HG03558 (cell line): Measurements from ENCODE around the gene GPR61.
A peak's percentile ranks its signal among the peaks of the same experiment; 100 is the strongest.

Source experiments
- ATAC-seq: cut with Tn5 transposase; IDR thresholded peaks from one replicate; pipeline ENCODE4 v1.9.1; 2021; ENCODE audit warnings: moderate number of reproducible peaks; ENCODE audit not compliant: unreplicated experiment; ENCODE audit errors: extremely low read depth

The GPR61 gene

DNA sequence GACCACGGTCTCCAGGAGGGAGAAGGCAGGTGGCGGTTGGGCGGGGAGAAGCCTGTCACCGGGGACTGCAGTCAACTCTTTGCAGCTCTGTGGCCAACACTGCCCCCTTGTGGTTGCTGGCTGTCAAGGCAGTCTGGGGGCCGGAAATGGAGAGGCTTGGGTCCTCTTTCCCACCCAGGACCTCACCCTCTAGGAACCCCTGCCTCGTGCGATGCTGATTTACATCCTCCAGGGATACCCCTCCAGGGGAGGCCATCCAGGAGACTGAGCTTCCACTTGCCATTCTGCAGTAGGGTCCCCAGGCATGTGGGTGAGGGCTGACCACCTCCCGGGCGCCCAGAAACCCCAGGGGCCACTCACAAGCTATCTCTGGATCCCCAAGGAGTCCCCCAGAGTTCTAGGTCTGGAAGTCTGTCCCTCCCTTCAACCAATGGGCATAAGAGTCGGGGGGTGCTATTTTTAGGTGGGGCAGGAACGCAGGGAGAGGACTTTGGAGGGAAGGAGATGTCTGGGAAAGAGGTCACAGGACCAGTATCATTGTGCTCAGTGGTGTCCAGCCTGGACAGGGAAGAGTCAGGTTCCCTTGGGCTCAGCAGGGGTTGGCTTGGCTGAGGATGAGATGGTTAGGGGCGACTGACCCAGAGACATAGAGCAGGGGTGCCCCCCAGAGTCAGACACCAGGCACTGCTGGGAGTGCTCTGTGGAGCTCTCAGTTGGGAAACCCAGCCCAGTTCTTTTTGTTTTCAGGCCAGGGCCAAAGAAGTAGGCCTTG, 7.1 kb upstream of the GPR61 start:
- ATAC-seq = no peak

DNA sequence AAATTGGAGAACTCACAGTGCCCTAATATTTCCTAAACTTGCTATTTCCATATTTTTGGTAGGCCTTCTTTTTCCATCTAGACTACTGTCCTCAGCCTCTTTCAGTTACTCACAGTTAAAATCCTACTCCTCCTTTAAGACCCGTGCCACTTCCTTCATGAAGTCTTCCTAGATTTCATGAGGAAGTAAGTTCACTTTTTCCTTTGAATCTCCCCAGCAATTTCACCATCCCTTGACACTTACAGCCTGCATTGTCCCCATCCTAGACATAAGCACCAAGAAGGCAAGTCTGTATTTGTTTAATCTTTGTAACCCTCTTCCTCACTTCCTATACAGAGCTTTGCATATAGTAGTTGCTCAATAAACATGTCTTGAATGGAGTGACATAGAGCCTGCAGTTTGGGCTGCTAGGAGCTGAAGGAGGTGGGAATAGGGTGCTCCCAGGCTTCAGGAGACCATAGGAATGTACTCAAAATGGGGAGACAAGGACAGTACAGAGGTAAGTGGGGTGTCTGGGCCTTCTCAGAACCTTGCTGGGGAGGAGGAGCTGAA, 5.3 kb upstream of the GPR61 start:
- ATAC-seq = no peak

DNA sequence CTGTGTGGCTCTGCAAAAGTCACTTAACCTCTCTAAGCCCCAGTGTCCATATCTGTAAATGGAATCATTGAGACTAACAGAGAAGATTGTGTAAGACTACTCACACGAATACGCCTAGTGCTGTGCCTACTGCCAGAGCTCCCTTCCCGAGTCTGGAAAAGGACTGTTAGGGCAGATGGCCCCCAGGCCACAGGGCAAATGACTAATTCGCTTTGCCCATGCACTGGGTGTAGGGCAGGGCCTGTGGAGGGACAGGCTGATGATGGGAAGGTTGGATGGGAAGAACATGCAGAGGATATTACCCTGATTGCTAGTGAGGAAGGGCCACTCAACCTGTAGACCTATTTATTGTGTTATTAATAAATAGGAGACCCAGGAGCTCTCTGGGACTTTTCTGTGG, 4.2 kb upstream of the GPR61 start:
- ATAC-seq = no peak

DNA sequence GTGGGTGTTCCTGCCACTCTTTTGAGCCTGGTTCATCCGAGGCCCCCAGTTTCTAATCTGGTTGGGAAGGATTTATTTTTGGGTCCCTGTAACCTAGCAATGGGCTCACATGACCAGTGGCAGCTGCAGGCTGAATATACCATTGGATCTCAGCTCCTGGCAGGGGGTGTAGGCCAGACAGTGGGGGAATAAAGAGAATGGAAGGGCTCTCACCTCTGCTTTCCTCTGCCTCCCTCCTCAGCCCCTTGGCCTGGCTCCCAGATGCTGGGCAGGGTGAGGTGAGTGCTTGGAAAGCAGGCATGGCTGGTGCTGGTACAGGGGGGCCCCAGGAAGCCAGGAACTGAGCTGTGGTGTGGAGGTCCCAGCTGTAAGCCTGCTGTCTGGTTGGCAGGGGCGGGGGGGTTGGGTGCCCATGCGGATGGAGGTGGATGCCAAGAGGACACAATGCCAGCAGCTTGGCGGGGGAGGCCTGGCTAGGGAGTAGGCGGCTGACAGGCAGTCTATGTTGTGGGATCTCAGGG, 3.6 kb upstream of the GPR61 start:
- ATAC-seq = no peak

DNA sequence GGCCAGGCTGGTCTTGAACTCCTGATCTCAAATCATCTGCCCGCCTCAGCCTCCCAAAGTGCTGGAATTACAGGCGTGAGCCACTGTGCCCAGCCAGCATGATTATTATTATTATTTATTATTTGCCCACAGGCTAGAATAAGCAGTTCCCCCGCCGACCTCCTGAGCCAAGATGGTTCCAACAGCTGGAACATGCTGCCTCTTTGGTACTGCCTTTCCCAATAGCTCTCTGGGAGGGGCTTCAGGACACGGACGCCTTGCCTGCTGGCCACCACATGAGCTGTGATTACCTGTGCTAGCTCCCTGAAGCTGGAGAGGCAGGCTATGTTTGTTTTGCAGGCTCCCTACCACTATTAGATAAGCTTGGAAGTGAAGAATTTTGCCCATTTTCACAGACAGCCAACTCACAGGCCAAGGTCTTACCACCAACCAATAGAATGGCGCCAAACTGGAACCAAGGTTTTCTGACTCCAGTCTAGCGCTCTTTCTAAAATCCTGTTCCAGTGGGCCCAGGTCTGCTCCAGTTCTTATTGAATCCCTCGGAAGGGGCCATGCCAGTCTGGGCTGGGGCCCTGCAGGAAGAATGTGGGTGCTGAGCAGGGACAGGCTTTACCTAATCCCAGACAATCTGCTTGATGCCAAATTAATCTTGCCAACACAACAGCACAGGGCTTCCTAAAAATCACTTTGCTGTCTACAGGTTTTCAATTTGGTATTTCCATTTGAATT, 2.1 kb upstream of the GPR61 start:
- ATAC-seq = no peak

DNA sequence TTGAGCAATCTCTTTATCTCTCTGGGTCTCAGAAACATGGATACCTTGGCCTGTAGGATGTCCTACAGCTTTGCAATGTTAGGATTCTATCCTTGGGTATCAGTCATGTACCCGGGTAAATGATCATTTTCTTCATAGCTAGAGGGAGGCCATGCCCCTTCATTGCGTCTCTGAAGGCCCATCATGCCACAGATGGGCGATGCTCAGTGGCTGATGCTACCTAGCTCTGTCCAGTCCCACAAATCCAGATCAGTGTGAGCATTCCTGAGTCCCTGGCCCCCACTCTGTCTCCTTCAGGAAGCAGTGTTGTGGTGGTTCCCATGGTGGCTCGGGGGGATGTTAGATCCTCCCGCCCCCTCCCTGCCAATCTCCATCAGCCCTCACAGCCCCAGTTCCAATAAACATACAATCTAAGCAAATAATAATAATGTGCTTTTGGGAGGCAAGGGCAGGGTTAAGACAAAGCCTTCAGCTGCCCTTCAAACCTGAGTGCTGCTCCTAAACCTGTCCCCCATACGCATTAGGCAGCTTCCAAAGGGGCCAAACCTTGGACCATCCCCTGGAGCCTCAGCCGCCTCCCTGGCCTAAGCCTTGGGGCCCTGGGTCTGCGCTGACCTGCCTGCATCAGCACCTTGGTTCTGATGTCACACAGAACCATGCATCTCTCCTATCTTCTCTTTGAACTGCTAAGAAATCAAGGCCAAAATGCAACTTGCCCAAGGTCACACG, 681 bp upstream of the GPR61 start:
- ATAC-seq = no peak

DNA sequence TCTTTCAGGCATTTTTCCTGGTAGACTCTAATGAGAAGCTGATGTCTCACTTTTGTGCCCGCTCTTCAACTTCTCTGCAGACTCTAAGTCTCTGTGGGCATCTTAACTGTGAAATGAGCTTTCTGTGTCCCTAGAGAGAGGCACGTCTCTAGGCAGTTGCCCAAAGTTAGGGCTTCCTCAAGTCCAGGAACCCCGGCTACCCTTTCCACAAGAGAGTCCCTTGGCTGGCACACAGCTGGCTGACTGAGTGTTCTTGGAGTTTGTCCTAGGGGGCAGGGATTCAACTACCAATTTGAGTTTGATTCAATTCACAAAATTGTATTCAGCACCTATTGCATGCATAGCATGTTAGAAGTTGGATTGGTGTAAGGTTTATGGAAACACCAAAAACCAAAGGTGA, 1.4 kb downstream of the GPR61 start:
- ATAC-seq = no peak

DNA sequence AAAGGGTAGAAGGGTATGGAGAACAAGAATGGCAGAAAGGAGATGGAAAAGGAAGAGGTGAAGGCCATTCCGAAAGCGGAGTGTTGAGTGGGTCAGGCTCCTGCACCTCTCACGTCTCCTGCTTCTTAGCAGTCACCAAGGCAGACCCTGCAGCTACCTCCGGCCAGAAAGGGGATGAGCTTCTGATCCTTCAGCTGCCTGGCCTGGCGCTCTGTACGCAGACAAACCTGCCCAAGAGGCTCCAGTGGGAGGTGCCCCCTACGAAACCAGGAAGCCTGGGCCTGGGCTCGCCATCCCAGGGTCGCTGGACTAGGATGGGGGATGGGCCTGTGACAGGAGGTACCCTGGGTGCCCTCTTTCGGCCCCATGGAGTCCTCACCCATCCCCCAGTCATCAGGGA, 3.0 kb downstream of the GPR61 start:
- ATAC-seq = no peak

DNA sequence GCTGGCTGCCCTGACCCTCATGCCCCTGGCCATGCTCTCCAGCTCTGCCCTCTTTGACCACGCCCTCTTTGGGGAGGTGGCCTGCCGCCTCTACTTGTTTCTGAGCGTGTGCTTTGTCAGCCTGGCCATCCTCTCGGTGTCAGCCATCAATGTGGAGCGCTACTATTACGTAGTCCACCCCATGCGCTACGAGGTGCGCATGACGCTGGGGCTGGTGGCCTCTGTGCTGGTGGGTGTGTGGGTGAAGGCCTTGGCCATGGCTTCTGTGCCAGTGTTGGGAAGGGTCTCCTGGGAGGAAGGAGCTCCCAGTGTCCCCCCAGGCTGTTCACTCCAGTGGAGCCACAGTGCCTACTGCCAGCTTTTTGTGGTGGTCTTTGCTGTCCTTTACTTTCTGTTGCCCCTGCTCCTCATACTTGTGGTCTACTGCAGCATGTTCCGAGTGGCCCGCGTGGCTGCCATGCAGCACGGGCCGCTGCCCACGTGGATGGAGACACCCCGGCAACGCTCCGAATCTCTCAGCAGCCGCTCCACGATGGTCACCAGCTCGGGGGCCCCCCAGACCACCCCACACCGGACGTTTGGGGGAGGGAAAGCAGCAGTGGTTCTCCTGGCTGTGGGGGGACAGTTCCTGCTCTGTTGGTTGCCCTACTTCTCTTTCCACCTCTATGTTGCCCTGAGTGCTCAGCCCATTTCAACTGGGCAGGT, 3.8 kb downstream of the GPR61 start:
- no peak for ATAC-seq

DNA sequence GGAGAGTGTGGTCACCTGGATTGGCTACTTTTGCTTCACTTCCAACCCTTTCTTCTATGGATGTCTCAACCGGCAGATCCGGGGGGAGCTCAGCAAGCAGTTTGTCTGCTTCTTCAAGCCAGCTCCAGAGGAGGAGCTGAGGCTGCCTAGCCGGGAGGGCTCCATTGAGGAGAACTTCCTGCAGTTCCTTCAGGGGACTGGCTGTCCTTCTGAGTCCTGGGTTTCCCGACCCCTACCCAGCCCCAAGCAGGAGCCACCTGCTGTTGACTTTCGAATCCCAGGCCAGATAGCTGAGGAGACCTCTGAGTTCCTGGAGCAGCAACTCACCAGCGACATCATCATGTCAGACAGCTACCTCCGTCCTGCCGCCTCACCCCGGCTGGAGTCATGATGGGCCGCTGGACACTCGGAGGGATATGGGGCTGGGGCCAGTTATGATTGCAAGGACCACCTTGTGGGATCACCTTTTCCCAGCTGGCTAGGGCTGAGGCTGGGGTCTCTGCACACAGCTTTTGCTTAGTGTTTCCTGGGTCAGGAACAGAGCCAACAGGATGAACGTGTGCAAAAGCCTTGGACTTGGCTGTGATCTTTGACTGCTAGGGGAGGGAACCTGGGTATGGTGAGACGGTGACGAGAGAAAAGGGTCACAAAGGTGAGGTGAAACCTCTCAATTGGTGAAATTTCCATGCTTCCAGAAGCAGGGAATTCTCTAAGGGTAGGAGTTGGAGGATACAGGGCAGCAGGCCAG, 4.5 kb downstream of the GPR61 start:
- ATAC-seq = no peak

DNA sequence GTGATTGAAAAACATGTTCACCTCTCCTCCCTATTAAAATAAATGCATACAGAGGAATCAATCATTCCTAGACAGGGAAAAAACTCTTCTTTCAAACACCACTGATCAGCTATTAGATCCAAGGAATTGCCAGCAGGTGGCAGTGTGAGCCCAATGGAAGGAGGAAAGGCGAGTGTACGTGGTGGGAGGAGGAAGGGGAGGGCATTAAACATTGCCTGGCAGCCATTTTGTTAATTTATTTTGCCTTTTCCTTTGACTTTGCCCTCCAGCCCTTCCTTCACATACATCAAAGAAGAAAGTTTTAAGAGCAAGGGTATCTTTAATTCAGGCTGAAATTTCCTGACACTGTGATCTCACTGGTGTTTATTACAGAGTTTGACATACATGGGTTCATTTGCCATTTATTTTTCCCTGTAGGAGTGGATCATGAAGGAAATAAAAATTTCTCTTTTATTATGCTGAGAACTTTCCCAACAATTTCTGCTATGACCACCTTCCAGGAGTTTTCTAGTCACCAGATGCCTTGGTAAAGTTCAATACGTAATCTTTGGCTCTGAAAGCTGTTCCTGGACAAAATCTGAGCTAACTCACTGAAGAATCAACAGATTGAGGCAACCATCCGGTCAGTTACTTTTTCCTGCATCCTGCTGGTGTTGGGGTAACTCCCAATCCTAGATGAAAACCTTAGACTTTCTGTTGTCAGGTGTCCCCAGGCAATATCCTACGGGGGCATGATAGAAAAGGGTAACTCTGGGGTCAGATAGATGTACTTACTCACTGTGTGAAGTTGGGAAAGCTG, 6.8 kb downstream of the GPR61 start:
- peak; percentile 38 for ATAC-seq

DNA sequence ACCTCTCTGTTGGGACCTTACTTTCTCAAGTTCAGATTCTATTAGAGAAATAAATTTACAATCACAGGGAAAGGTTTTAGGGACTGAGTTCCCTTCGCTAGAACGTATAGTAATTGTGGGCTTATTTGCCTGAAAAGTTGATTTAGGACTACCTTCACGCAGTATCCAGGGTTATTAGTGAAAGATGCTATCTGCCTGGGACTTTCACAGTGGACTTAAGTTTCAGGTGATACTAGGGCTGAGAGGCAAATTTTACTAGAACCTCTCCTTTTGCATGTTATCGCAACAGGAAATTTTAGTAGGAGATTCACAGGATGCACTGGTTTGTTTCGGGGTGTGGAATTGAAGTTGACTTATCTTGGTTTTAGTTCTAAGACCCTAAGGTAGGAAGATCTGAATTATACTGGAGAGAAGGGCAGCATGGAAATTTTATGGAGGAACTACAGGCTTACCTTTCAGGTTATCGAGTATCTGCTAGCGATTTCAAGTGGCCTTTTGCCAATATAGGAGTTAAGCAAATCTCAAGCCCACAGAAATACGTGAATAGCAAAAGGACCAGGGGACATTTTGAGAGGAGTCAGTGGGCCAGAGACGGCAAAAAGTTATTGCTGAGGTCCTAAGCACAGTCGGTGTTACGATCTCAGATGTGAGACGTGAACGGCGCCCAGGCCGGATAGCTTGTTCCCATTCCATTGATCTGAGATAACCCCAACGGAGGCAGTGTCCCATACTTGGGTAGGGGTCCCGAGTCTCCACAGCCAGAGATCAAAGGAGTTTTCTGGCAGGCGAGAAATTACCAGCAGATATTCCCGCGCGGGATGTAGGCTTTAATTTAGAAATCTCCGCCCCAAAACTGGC, 8.0 kb downstream of the GPR61 start:
- ATAC-seq = no peak

DNA sequence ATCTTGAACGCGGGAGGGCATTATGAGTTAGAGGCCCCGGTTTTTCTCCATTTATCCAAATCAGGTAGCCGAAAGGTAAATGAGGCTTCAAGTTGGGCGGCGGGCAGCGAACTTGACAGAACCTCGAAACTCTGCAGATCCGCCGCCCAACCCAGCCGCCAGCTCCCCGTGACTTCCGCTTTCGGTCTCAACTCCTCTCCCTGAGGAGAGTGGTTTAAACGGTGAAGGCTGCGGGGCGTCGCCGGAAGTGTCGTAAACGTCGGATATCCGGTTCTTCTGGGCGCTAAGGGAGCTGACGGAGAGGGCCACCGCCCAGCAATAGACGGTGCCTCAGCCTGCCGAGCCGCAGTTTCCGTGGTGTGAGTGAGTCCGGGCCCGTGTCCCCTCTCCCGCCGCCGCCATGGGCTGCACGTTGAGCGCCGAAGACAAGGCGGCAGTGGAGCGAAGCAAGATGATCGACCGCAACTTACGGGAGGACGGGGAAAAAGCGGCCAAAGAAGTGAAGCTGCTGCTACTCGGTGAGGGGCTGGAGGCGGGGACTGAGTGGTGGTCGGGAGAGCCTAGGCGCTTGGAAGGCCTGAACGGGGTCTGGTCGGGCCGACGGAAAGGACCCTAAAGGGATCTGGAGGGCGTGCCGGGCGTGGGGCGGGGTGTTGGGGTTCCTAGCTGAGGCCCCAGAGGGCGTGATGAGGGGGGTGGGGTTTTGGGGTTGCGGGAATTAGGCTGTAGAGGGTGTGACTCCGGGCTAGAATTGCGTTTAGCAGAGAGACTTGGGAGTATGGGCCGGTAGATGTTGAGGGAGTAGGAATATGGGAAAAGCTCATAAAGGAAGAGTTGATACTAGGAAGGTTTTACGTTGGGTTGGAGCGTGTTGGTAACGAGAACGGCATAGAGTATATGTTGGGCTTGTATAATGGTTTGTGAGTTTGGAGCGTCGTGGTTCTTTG, 8.9 kb downstream of the GPR61 start, which contains the start of gene GNAI3:
GNAI3 (plus strand) TSS at position 295 of the 947 bp plus-strand sequence; CDS start at position 401, 106 bp downstream.
- peak; percentile 36 for ATAC-seq

DNA sequence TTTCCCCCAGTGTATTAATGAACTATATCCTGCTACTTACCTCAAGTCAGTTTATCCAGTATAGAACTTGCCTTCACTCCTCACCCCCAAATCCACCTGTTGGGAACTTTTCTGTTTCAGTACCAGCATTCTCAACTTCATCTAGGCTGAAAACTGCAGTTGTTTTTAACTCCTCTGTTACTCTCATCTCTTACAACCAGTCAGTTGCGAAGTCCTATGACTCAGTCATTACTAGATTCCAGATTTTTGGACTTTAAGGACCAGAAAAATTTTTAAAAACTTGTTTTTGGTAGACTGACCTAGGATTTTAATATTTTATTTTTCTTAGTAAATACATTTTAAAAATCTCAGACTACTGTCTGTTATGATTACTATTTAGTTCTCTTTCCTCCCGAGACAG, 16.9 kb downstream of the GPR61 start:
- ATAC-seq = no peak

DNA sequence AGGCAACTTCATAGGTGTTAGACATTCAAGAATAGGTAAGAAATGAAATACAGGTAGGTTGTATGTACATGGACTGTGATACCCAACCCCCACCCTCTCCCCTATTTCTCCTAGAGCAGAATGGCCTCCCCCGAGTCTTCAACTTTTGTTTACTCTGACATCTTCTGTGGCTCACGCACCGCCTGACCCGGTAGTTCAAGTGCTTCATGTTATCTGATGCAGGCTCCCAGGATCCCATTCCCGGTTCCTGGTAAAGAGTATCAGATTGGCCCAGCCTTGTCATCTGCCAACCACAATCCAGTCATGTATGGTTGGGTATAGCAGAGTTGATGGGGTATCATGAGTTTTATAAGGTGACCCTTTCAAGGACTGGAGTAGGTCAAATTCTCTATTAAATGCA, 17.8 kb downstream of the GPR61 start:
- no peak for ATAC-seq

DNA sequence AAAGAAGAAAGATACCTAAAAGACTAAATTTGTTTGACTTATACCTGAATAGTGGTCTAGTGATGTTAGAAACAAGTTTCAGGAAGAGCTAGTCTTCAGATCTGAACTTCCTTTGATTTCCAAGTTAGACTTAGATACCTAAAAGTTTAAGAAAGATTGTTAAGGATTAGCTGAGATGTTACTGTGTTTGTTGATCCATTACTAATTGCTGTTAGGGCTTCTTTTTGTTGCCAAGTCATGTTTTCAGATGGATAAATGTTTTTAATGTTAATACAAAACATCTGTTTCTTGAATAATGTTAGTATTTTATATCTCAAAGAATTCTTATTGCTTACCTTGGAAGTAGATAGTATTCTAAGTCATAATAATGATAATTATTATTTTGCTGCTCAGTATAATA, 20.3 kb downstream of the GPR61 start:
- no peak for ATAC-seq
